OCI-M2 (cell line): Measurements from ENCODE around the gene UGT1A8.

Experiments
- DNase-seq: peaks from one replicate; lab custom pipeline; 2025; ENCODE audit not compliant: unreplicated experiment; lab: John Stamatoyannopoulos, UW

UGT1A8 gene

GRCh38 chr2:233798335-233799086 lies 181.1 kb downstream of the UGT1A8 start:
- DNase-seq: no peak

GRCh38 chr2:233799087-233799665 lies 181.7 kb downstream of the UGT1A8 start:
- no peak for DNase-seq

GRCh38 chr2:233799716-233800115 lies 182.3 kb downstream of the UGT1A8 start:
- DNase-seq: no peak

- DNase-seq: no peak
Measured at GRCh38 chr2:233800208-233800607, 182.8 kb downstream of the UGT1A8 start.

- no peak for DNase-seq
Measured at GRCh38 chr2:233801357-233802131, 184.1 kb downstream of the UGT1A8 start.

GRCh38 chr2:233802132-233802815 lies 184.8 kb downstream of the UGT1A8 start:
- no peak for DNase-seq

GRCh38 chr2:233803292-233803911 lies 186.0 kb downstream of the UGT1A8 start:
- no peak for DNase-seq

GRCh38 chr2:233803994-233804393 lies 186.6 kb downstream of the UGT1A8 start:
- DNase-seq: no peak

GRCh38 chr2:233807215-233807865 lies 189.9 kb downstream of the UGT1A8 start:
- DNase-seq: no peak

GRCh38 chr2:233807966-233808935 lies 190.8 kb downstream of the UGT1A8 start:
- no peak for DNase-seq

GRCh38 chr2:233810385-233810784 lies 193.0 kb downstream of the UGT1A8 start:
- DNase-seq: no peak

- DNase-seq: no peak
Measured at GRCh38 chr2:233811087-233811486, 193.7 kb downstream of the UGT1A8 start.

- DNase-seq: no peak
Measured at GRCh38 chr2:233811732-233812131, 194.3 kb downstream of the UGT1A8 start.

- no peak for DNase-seq
Measured at GRCh38 chr2:233813236-233814055, 196.0 kb downstream of the UGT1A8 start.

- no peak for DNase-seq
Measured at GRCh38 chr2:233814056-233814835, 196.8 kb downstream of the UGT1A8 start.

- DNase-seq: no peak
Measured at GRCh38 chr2:233815861-233816260, 198.4 kb downstream of the UGT1A8 start.

GRCh38 chr2:233816334-233816733 lies 198.9 kb downstream of the UGT1A8 start:
- no peak for DNase-seq

- DNase-seq: no peak
Measured at GRCh38 chr2:233816771-233817170, 199.3 kb downstream of the UGT1A8 start.
